Measurements from ENCODE around the gene SMIM5.

The SMIM5 gene

GRCh38 chr17:75616521-75617122 is 16.6 kb upstream of the SMIM5 start:
- H3K27me3 ChIP-seq (replicated peaks; ENCODE audit: insufficient read depth, low read length) = peaks cover 97% of the 10 kb centered on the region
- no peak for DNase-seq
- no peak overlapping the region for H3K27ac ChIP-seq (ENCODE audit: low read length)

GRCh38 chr17:75617218-75617617 is 16.0 kb upstream of the SMIM5 start:
- H3K9ac ChIP-seq (ENCODE audit: low read length) = no peak overlapping the region
- H3K4me2 ChIP-seq (ENCODE audit: low read depth, low read length) = no peak overlapping the region
- H3F3A ChIP-seq (ENCODE audit: insufficient read depth, low read length) = no peaks in the 10 kb centered on the region
- H3K9me3 ChIP-seq (replicated peaks; ENCODE audit: insufficient read depth, low read length) = no peaks in the 10 kb centered on the region
- DNase-seq = no peak
- no peaks in the 10 kb centered on the region for H3K36me3 ChIP-seq (replicated peaks; ENCODE audit: insufficient read depth, low read length)
- TF ChIP-seq EZH2 (optimal IDR thresholded peaks at IDR 0.05; ENCODE audit: low read depth, low read length) = no peak
- TF ChIP-seq EZH2phosphoT487 (IDR thresholded peaks at IDR 0.05; ENCODE audit: low read length) = no peak
- no peak for TF ChIP-seq CTCF (IDR thresholded peaks at IDR 0.05; ENCODE audit: low read length)
- H3K79me2 ChIP-seq (ENCODE audit: low read length) = no peaks in the 10 kb centered on the region
- H4K20me1 ChIP-seq (ENCODE audit: insufficient read depth, low read length) = no peaks in the 10 kb centered on the region
- no peak overlapping the region for H3K4me3 ChIP-seq (ENCODE audit: low read length)
- H3K9me2 ChIP-seq (replicated peaks; ENCODE audit: insufficient read depth, low read length) = no peaks in the 10 kb centered on the region
- no peak overlapping the region for H2AFZ ChIP-seq (ENCODE audit: low read length)
- no peak overlapping the region for H3K27ac ChIP-seq (ENCODE audit: low read length)
- peaks cover 97% of the 10 kb centered on the region for H3K27me3 ChIP-seq (replicated peaks; ENCODE audit: insufficient read depth, low read length)
- H3K4me1 ChIP-seq (ENCODE audit: low read length) = no peaks in the 10 kb centered on the region

More at GRCh38 chr17:75616521-75617122, 16.6 kb upstream of the SMIM5 start:
- TF ChIP-seq EZH2phosphoT487 (IDR thresholded peaks at IDR 0.05; ENCODE audit: low read length) (no peak), CTCF (IDR thresholded peaks at IDR 0.05; ENCODE audit: low read length) (no peak), EZH2 (optimal IDR thresholded peaks at IDR 0.05; ENCODE audit: low read depth, low read length) (no peak)
- Histone ChIP-seq H3K9me2 (replicated peaks; ENCODE audit: insufficient read depth, low read length) (no peaks in the 10 kb centered on the region), H4K20me1 (ENCODE audit: insufficient read depth, low read length) (no peaks in the 10 kb centered on the region), H3K79me2 (ENCODE audit: low read length) (no peaks in the 10 kb centered on the region), H2AFZ (ENCODE audit: low read length) (no peak overlapping the region), H3K4me2 (ENCODE audit: low read depth, low read length) (no peak overlapping the region), H3K9ac (ENCODE audit: low read length) (no peak overlapping the region), H3K9me3 (replicated peaks; ENCODE audit: insufficient read depth, low read length) (no peaks in the 10 kb centered on the region), H3K4me3 (ENCODE audit: low read length) (no peak overlapping the region), H3K4me1 (ENCODE audit: low read length) (no peaks in the 10 kb centered on the region), H3K36me3 (replicated peaks; ENCODE audit: insufficient read depth, low read length) (no peaks in the 10 kb centered on the region), H3F3A (ENCODE audit: insufficient read depth, low read length) (no peaks in the 10 kb centered on the region)

- Histone ChIP-seq H3K9ac (ENCODE audit: low read length) (no peak overlapping the region), H3K4me1 (ENCODE audit: low read length) (no peaks in the 10 kb centered on the region), H3K36me3 (replicated peaks; ENCODE audit: insufficient read depth, low read length) (no peaks in the 10 kb centered on the region), H3K79me2 (ENCODE audit: low read length) (no peaks in the 10 kb centered on the region), H3F3A (ENCODE audit: insufficient read depth, low read length) (no peaks in the 10 kb centered on the region), H3K9me3 (replicated peaks; ENCODE audit: insufficient read depth, low read length) (no peaks in the 10 kb centered on the region), H4K20me1 (ENCODE audit: insufficient read depth, low read length) (no peaks in the 10 kb centered on the region), H3K4me3 (ENCODE audit: low read length) (no peak overlapping the region), H3K4me2 (ENCODE audit: low read depth, low read length) (no peak overlapping the region), H3K27me3 (replicated peaks; ENCODE audit: insufficient read depth, low read length) (peaks cover 96% of the 10 kb centered on the region), H2AFZ (ENCODE audit: low read length) (no peak overlapping the region), H3K27ac (ENCODE audit: low read length) (no peak overlapping the region), H3K9me2 (replicated peaks; ENCODE audit: insufficient read depth, low read length) (no peaks in the 10 kb centered on the region)
- no peak for DNase-seq
- TF ChIP-seq CTCF (IDR thresholded peaks at IDR 0.05; ENCODE audit: low read length) (no peak), EZH2phosphoT487 (IDR thresholded peaks at IDR 0.05; ENCODE audit: low read length) (no peak), EZH2 (optimal IDR thresholded peaks at IDR 0.05; ENCODE audit: low read depth, low read length) (no peak)
Measured at GRCh38 chr17:75617675-75618074, 15.6 kb upstream of the SMIM5 start.

All from MM.1S (cell line).